Measurements from ENCODE around the gene TMEM252. TPM values are rescaled to one million over a fixed set of nuclear protein-coding genes. Genes with fewer than 3 reads are reported as not detected.

TMEM252 gene
- total and polyA plus RNA-seq, 2 donors (not counting 1 experiment from before 2014, with no cell fraction given), result not detected

DNA sequence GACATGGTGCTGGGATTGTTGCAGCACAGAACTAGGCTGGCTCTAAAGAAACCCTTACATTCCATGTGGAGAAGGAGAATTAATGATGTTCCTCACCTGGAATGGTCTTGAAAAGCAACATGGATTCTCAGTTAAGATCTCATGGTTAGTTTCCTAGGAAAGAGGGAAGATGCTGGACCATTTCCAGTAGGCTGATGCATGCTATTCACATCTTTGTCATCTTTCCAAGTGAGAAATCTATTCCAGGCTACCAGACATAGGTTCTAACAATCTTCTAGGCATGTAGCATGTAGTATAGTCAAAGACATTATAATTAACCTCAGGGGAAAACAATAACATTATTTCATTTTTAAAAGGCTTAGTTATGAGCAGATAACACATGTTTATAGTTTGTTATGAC lies 44.3 kb downstream of the TMEM252 start:
- H3K27me3 ChIP-seq (replicated peaks in 1 of 4; ENCODE audit: control extremely low read depth in 1 of 4, control insufficient read depth in 3 of 4, insufficient read depth in 4 of 4, low read length in 3 of 4), result peaks cover 0 to 15% (median 4%) of the 10 kb centered on the region in 4 experiments
- no peak overlapping the region for H3K27ac Mint-ChIP-seq
- no peaks in the 10 kb centered on the region for H3K9me3 Mint-ChIP-seq (ENCODE audit: insufficient read depth)
- no peak overlapping the region for H3K4me2 ChIP-seq (replicated peaks; ENCODE audit: low read depth, low read length, poor library complexity, severe bottlenecking)
- no peak overlapping the region for H3K4me3 Mint-ChIP-seq
- no peaks in the 10 kb centered on the region for H3K79me2 ChIP-seq (ENCODE audit: control insufficient read depth, insufficient read depth, low read length)
- TF ChIP-seq EZH2 (IDR thresholded peaks at IDR 0.05; ENCODE audit: borderline replicate concordance, insufficient read depth, low read depth, low read length, poor library complexity, severe bottlenecking) (no peak), CTCF (IDR thresholded peaks at IDR 0.05) (no peak)
- H3K4me1 ChIP-seq (ENCODE audit: control insufficient read depth in 2 of 2, insufficient read depth in 2 of 2, low read length in 2 of 2), result no peaks in the 10 kb centered on the region
- H3K9ac ChIP-seq (ENCODE audit: low read length), result no peak overlapping the region
- ChIA-PET POLR2A (no interaction called here), CTCF (no interaction called here)
- no peak overlapping the region for H3K4me3 ChIP-seq (ENCODE audit: control extremely low read depth in 1 of 5, extremely low read depth in 1 of 5, insufficient read depth in 1 of 5, low read depth in 2 of 5, low read length in 4 of 5)
- no peak overlapping the region for H3K27ac ChIP-seq (ENCODE audit: low read length in 2 of 2)
- peaks cover 54% of the 10 kb centered on the region for H3K27me3 Mint-ChIP-seq
- intact Hi-C loops (cut with micrococcal nuclease), result no loop called here
- H3K36me3 ChIP-seq (replicated peaks in 1 of 2; ENCODE audit: control extremely low read depth in 1 of 2, control insufficient read depth in 1 of 2, extremely low read depth in 1 of 2, insufficient read depth in 2 of 2, low read length in 1 of 2), result no peaks in the 10 kb centered on the region
- no peaks in the 10 kb centered on the region for H3K4me1 Mint-ChIP-seq
- ATAC-seq (ENCODE audit: low read depth) (no peak), DNase-seq (no peak)
- no peaks in the 10 kb centered on the region for H4K20me1 ChIP-seq (ENCODE audit: control insufficient read depth, insufficient read depth, low read length, poor library complexity, severe bottlenecking)
- no peak overlapping the region for H2AFZ ChIP-seq (ENCODE audit: insufficient read depth, low read depth, low read length, poor library complexity, severe bottlenecking)
- no peaks in the 10 kb centered on the region for H3K9me3 ChIP-seq (ENCODE audit: control extremely low read depth in 1 of 3, control insufficient read depth in 2 of 3, insufficient read depth in 1 of 3, low read length in 2 of 3)

- peaks cover 55% of the 10 kb centered on the region for H3K27me3 Mint-ChIP-seq
- H4K20me1 ChIP-seq (ENCODE audit: control insufficient read depth, insufficient read depth, low read length, poor library complexity, severe bottlenecking), result no peaks in the 10 kb centered on the region
- ChIA-PET CTCF (no interaction called here), POLR2A (no interaction called here)
- H3K9me3 Mint-ChIP-seq (ENCODE audit: insufficient read depth), result no peaks in the 10 kb centered on the region
- ATAC-seq (ENCODE audit: low read depth), result no peak
- no CpG with 5 or more reads among the region's 1 CpG for WGBS (ENCODE audit: insufficient coverage)
- H3K4me3 Mint-ChIP-seq, result no peak overlapping the region
- no peaks in the 10 kb centered on the region for H3K9me3 ChIP-seq (ENCODE audit: control extremely low read depth in 1 of 3, control insufficient read depth in 2 of 3, insufficient read depth in 1 of 3, low read length in 2 of 3)
- H3K4me3 ChIP-seq (ENCODE audit: control extremely low read depth in 1 of 5, extremely low read depth in 1 of 5, insufficient read depth in 1 of 5, low read depth in 2 of 5, low read length in 4 of 5), result no peak overlapping the region
- H3K4me1 Mint-ChIP-seq, result no peaks in the 10 kb centered on the region
- no peak for DNase-seq
- no peak overlapping the region for H3K4me2 ChIP-seq (replicated peaks; ENCODE audit: low read depth, low read length, poor library complexity, severe bottlenecking)
- no peak overlapping the region for H3K9ac ChIP-seq (ENCODE audit: low read length)
- H3K27ac ChIP-seq (ENCODE audit: low read length in 2 of 2), result no peak overlapping the region
- no peaks in the 10 kb centered on the region for H3K36me3 ChIP-seq (replicated peaks in 1 of 2; ENCODE audit: control extremely low read depth in 1 of 2, control insufficient read depth in 1 of 2, extremely low read depth in 1 of 2, insufficient read depth in 2 of 2, low read length in 1 of 2)
- intact Hi-C loops (cut with micrococcal nuclease), result no loop called here
- H3K4me1 ChIP-seq (ENCODE audit: control insufficient read depth in 2 of 2, insufficient read depth in 2 of 2, low read length in 2 of 2), result no peaks in the 10 kb centered on the region
- H3K27me3 ChIP-seq (replicated peaks in 1 of 4; ENCODE audit: control extremely low read depth in 1 of 4, control insufficient read depth in 3 of 4, insufficient read depth in 4 of 4, low read length in 3 of 4), result peaks cover 0 to 15% (median 5%) of the 10 kb centered on the region in 4 experiments
- TF ChIP-seq EZH2 (IDR thresholded peaks at IDR 0.05; ENCODE audit: borderline replicate concordance, insufficient read depth, low read depth, low read length, poor library complexity, severe bottlenecking) (no peak), CTCF (IDR thresholded peaks at IDR 0.05) (no peak)
- no peak overlapping the region for H3K27ac Mint-ChIP-seq
- H3K79me2 ChIP-seq (ENCODE audit: control insufficient read depth, insufficient read depth, low read length), result no peaks in the 10 kb centered on the region
- H2AFZ ChIP-seq (ENCODE audit: insufficient read depth, low read depth, low read length, poor library complexity, severe bottlenecking), result no peak overlapping the region
Measured at GRCh38 chr9:68495247-68495646, 45.4 kb downstream of the TMEM252 start.
